ENCODE results near the gene HSD17B3.

DNA sequence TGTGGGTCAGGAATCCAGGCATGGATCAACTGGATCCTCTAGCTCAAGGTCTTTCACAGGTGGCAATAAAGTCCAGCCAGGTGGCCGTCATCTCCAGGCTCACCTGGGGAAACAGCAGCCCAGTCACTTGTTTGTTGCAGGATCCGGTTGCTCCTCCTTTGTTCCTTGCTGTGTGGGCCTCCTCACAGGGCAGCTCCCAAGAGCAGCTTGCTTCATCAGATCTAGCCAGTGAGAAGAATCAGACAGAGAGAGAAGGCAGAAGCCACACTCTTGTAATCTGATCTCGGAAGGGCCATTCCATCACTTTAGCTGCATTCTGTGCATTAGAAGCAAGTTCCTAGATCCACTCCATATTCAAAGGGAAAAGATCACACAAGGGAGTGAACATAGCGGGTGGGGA lies 3.2 kb upstream of the HSD17B3 start:
- TF ChIP-seq, protein P1, sequence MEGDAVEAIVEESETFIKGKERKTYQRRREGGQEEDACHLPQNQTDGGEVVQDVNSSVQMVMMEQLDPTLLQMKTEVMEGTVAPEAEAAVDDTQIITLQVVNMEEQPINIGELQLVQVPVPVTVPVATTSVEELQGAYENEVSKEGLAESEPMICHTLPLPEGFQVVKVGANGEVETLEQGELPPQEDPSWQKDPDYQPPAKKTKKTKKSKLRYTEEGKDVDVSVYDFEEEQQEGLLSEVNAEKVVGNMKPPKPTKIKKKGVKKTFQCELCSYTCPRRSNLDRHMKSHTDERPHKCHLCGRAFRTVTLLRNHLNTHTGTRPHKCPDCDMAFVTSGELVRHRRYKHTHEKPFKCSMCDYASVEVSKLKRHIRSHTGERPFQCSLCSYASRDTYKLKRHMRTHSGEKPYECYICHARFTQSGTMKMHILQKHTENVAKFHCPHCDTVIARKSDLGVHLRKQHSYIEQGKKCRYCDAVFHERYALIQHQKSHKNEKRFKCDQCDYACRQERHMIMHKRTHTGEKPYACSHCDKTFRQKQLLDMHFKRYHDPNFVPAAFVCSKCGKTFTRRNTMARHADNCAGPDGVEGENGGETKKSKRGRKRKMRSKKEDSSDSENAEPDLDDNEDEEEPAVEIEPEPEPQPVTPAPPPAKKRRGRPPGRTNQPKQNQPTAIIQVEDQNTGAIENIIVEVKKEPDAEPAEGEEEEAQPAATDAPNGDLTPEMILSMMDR (conservative IDR thresholded peaks at IDR 0.05): no peak
- no peak for TF ChIP-seq ZFX (IDR thresholded peaks at IDR 0.05)
